Epithelial cell of alveolus of lung (primary cell): ENCODE measurements around the gene CYP27C1. TPM values are rescaled to one million over a fixed set of nuclear protein-coding genes. Genes with fewer than 3 reads are reported as not detected.

ENCODE experiments used
- total RNA-seq: library from RNA; depleted of rRNA; stranded (reverse); fragments of >200 nt; gene quantifications from 2 replicates; pipeline ENCODE4 v1.2.1, GENCODE V29; 2015

Gene CYP27C1, protein sequence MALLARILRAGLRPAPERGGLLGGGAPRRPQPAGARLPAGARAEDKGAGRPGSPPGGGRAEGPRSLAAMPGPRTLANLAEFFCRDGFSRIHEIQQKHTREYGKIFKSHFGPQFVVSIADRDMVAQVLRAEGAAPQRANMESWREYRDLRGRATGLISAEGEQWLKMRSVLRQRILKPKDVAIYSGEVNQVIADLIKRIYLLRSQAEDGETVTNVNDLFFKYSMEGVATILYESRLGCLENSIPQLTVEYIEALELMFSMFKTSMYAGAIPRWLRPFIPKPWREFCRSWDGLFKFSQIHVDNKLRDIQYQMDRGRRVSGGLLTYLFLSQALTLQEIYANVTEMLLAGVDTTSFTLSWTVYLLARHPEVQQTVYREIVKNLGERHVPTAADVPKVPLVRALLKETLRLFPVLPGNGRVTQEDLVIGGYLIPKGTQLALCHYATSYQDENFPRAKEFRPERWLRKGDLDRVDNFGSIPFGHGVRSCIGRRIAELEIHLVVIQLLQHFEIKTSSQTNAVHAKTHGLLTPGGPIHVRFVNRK
- total RNA-seq, result 0.26 and 0.48 TPM in 2 replicates

DNA sequence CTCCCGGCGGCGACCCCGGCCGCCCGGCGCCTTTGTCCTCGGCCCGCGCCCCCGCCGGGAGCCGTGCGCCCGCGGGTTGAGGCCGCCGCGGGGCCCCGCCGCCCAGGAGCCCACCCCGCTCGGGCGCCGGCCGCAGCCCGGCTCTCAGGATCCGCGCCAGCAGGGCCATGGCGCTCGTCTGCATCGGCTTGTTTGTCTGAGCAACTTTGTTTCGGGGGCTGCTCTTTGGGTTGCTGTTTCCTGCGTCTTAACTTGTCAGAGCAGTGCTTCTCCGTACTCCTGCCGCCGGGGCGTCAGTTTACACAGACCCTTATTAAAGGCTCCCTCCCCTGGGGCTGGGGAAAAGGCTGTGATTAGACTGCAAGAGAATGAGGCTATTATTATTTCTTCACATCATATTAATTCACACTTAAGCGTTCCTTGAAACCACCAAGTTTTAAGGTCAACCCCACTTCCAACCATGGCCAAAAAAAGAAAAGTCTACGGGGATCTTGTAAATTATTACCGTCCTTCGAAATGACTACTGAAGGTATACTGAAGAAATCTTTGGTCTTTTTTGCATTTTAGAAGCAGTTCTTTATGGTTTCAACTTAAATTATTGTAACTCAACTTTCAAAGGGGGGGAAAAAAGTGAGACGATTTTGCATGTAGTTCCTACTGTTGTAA lies at the start of gene CYP27C1:
CYP27C1 (minus strand) TSS at position 198 of the 666 bp plus-strand sequence; CDS start at position 169, 29 bp downstream.

Other genes starting within 250 kb of the CYP27C1 start
- 63.5 and 76.5 TPM in 2 replicates for gene BIN1, start 113.1 kb downstream of the CYP27C1 start, total RNA-seq
- gene ERCC3, start 73.8 kb upstream of the CYP27C1 start, total RNA-seq, result 22.2 and 25.6 TPM in 2 replicates
- 20.2 and 30.6 TPM in 2 replicates for gene MAP3K2, start 167.7 kb upstream of the CYP27C1 start, total RNA-seq
- 0.08 and 0.13 TPM in 2 replicates for gene PROC, start 198.1 kb upstream of the CYP27C1 start, total RNA-seq